CD14-positive monocyte (primary cell): ENCODE data around the gene ELOB. TPM values are rescaled to one million over a fixed set of nuclear protein-coding genes. Genes with fewer than 3 reads are reported as not detected.

Experiments used
- DNase-seq, 3 donors: peaks; one replicate each; pipeline ENCODE4 v3.0.0-alpha.2; 2011 to 2022
- H2AFZ ChIP-seq: 2 replicates; pipeline ENCODE4 v1.6.0; 2012; ENCODE audit warnings: mild to moderate bottlenecking, low read depth, low read length, inconsistent platforms; ENCODE audit not compliant: insufficient read depth, poor library complexity, severe bottlenecking
- H3K27ac ChIP-seq, 2 donors: 1 replicate in 1 of 2; 2 replicates in 1 of 2; pipeline ENCODE4 v1.5.1; 2012 to 2013; ENCODE audit warnings: low read length in 2 of 2, control low read depth in 1 of 2, inconsistent platforms in 1 of 2, low read depth in 1 of 2, mild to moderate bottlenecking in 1 of 2
- H3K27me3 ChIP-seq, 2 donors: one replicate each; pipeline versions ENCODE4 v1.6.0 to v1.6.1; 2011 to 2013; ENCODE audit warnings: low read length in 2 of 2; ENCODE audit not compliant: control insufficient read depth in 2 of 2, insufficient read depth in 2 of 2
- H3K36me3 ChIP-seq, 2 donors: replicated peaks in 1 of 2; 1 replicate in 1 of 2; 2 replicates in 1 of 2; pipeline versions ENCODE4 v1.5.1 to v1.6.1; 2012 to 2013; ENCODE audit warnings: low read length in 2 of 2, control low read depth in 1 of 2, inconsistent platforms in 1 of 2, mild to moderate bottlenecking in 1 of 2; ENCODE audit not compliant: insufficient read depth in 2 of 2, control insufficient read depth in 1 of 2
- H3K4me1 ChIP-seq, 2 donors: 1 replicate in 1 of 2; 2 replicates in 1 of 2; pipeline versions ENCODE4 v1.5.1 to v1.6.1; 2012 to 2013; ENCODE audit warnings: low read length in 2 of 2, control low read depth in 1 of 2, inconsistent platforms in 1 of 2, mild to moderate bottlenecking in 1 of 2, moderate library complexity in 1 of 2; ENCODE audit not compliant: insufficient read depth in 2 of 2, control insufficient read depth in 1 of 2
- H3K4me2 ChIP-seq: replicated peaks from 2 replicates; pipeline ENCODE3; 2012; ENCODE audit warnings: low read length, moderate library complexity, mild to moderate bottlenecking; ENCODE audit not compliant: poor library complexity, severe bottlenecking; ENCODE audit errors: extremely low read depth
- H3K4me3 ChIP-seq, 3 experiments: fragments of 200-600 bp in 1 of 3; sonication (generic) in 1 of 3; replicated peaks in 1 of 3; 1 replicate in 2 of 3; 2 replicates in 1 of 3; pipeline ENCODE4 v1.5.1; 2011 to 2013; ENCODE audit warnings: low read length in 3 of 3, mild to moderate bottlenecking in 3 of 3, control low read depth in 2 of 3, low read depth in 2 of 3, inconsistent platforms in 1 of 3, moderate library complexity in 1 of 3
- H3K79me2 ChIP-seq: 2 replicates; pipeline ENCODE4 v1.6.0; 2012; ENCODE audit warnings: mild to moderate bottlenecking, control low read depth, inconsistent platforms, low read length, moderate library complexity; ENCODE audit not compliant: insufficient read depth
- H3K9ac ChIP-seq: 2 replicates; pipeline ENCODE4 v1.6.0; 2017; ENCODE audit warnings: low read length, mild to moderate bottlenecking; ENCODE audit not compliant: insufficient read depth, poor library complexity, severe bottlenecking
- H3K9me3 ChIP-seq, 2 donors: replicated peaks in 1 of 2; 1 replicate in 1 of 2; 2 replicates in 1 of 2; pipeline versions ENCODE4 v1.5.1 to v1.6.1; 2012 to 2013; ENCODE audit warnings: low read length in 2 of 2, control low read depth in 1 of 2; ENCODE audit not compliant: control insufficient read depth in 1 of 2, insufficient read depth in 1 of 2
- H4K20me1 ChIP-seq: 2 replicates; pipeline ENCODE4 v1.6.0; 2012; ENCODE audit warnings: mild to moderate bottlenecking, low read length, control low read depth, moderate library complexity; ENCODE audit not compliant: insufficient read depth
- H3K27ac Mint-ChIP-seq, 7 donors: one replicate each; pipeline ENCODE4 v1.8.0; 2020; ENCODE audit warnings: mild to moderate bottlenecking in 7 of 7, mixed read lengths in 7 of 7, moderate library complexity in 6 of 7, inconsistent platforms in 2 of 7
- H3K27me3 Mint-ChIP-seq, 3 donors: one replicate each; pipeline ENCODE4 v1.8.0; 2021 to 2022; ENCODE audit warnings: low read depth in 3 of 3, mild to moderate bottlenecking in 3 of 3, mixed read lengths in 3 of 3, moderate library complexity in 3 of 3, inconsistent platforms in 1 of 3
- H3K36me3 Mint-ChIP-seq, 2 donors: one replicate each; pipeline ENCODE4 v1.8.0; 2020; ENCODE audit warnings: mixed read lengths in 2 of 2, inconsistent platforms in 1 of 2, mild to moderate bottlenecking in 1 of 2
- H3K4me1 Mint-ChIP-seq: one replicate; pipeline ENCODE4 v1.8.0; 2020; ENCODE audit warnings: mild to moderate bottlenecking, mixed read lengths
- H3K4me3 Mint-ChIP-seq, 2 donors: one replicate each; pipeline ENCODE4 v1.8.0; 2020; ENCODE audit warnings: mild to moderate bottlenecking in 2 of 2, mixed read lengths in 2 of 2, moderate library complexity in 1 of 2
- H3K9me3 Mint-ChIP-seq, 7 donors: one replicate each; pipeline ENCODE4 v1.8.0; 2020 to 2022; ENCODE audit warnings: mixed read lengths in 7 of 7, mild to moderate bottlenecking in 6 of 7, moderate library complexity in 6 of 7, inconsistent platforms in 2 of 7
- WGBS: methylation state at CpG from one replicate; pipeline ENCODE4 v1.1.5; 2013; ENCODE audit warnings: missing lambda C conversion rate; ENCODE audit not compliant: insufficient coverage; 5-methylcytosine and 5-hydroxymethylcytosine counted together
- intact Hi-C, 2 donors: fragments of 100-400 bp; cut with micrococcal nuclease; formaldehyde crosslinking; loops; one replicate each; pipeline versions ENCODE4 v1.15.0 to v1.15.1; 2023
- polyA plus RNA-seq, 3 donors: library from polyadenylated mRNA; depleted of rRNA in 1 of 3; unstranded in 2 of 3; stranded (reverse) in 1 of 3; fragments of 300-500 nt in 2 of 3; fragments of >200 nt in 1 of 3; fragmentation: Illumina TruSeq in 2 of 3; gene quantifications; 1 replicate in 2 of 3; 2 replicates in 1 of 3; pipeline ENCODE4 v1.2.3, GENCODE V29; 2012 to 2021
- TF ChIP-seq, protein P1 (sequence below): fragments of 200-600 bp; IDR thresholded peaks from one replicate; pipeline ENCODE4 v1.8.0; 2022; ENCODE audit warnings: antibody characterized with exemption, mild to moderate bottlenecking

Gene ELOB
- polyA plus RNA-seq, 3 donors: 150 to 405 (median 363) TPM

GRCh38 chr16:2756288-2757015 is 20.6 kb downstream of the ELOB start:
- H3K4me1 Mint-ChIP-seq: peaks cover 41% of the 10 kb centered on the region
- intact Hi-C loops: no loop called here
- Histone ChIP-seq H2AFZ (no peak overlapping the region), H3K27ac (no peak overlapping the region), H3K9ac (no peak overlapping the region), H3K4me2 (no peak overlapping the region), H3K9me3 (peaks cover 0 to 4% of the 10 kb centered on the region in 2 donors), H3K36me3 (peaks cover 52 to 58% of the 10 kb centered on the region in 2 donors), H4K20me1 (peaks cover 86% of the 10 kb centered on the region), H3K27me3 (no peaks in the 10 kb centered on the region), H3K4me3 (no peak overlapping the region), H3K79me2 (peaks cover 92% of the 10 kb centered on the region), H3K4me1 (peaks cover 30 to 31% of the 10 kb centered on the region in 2 donors)
- TF ChIP-seq, protein P1, sequence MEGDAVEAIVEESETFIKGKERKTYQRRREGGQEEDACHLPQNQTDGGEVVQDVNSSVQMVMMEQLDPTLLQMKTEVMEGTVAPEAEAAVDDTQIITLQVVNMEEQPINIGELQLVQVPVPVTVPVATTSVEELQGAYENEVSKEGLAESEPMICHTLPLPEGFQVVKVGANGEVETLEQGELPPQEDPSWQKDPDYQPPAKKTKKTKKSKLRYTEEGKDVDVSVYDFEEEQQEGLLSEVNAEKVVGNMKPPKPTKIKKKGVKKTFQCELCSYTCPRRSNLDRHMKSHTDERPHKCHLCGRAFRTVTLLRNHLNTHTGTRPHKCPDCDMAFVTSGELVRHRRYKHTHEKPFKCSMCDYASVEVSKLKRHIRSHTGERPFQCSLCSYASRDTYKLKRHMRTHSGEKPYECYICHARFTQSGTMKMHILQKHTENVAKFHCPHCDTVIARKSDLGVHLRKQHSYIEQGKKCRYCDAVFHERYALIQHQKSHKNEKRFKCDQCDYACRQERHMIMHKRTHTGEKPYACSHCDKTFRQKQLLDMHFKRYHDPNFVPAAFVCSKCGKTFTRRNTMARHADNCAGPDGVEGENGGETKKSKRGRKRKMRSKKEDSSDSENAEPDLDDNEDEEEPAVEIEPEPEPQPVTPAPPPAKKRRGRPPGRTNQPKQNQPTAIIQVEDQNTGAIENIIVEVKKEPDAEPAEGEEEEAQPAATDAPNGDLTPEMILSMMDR: no peak
- no peak for DNase-seq
- peak overlapping the region in 4 of 7 donors; percentile 4 to 82 (median 53) for H3K27ac Mint-ChIP-seq
- WGBS: 90% methylated on average over 30 of the region's 30 CpGs
- H3K36me3 Mint-ChIP-seq: peaks cover 52 to 64% of the 10 kb centered on the region in 2 donors
- peaks cover 0 to 1% (median 0%) of the 10 kb centered on the region in 7 donors for H3K9me3 Mint-ChIP-seq
- H3K27me3 Mint-ChIP-seq: peaks cover 0 to 2% (median 0%) of the 10 kb centered on the region in 3 donors
- H3K4me3 Mint-ChIP-seq: no peak overlapping the region

- H3K27me3 Mint-ChIP-seq: peaks cover 0 to 3% (median 0%) of the 10 kb centered on the region in 3 donors
- Histone ChIP-seq H2AFZ (no peak overlapping the region), H3K4me1 (peaks cover 31 to 34% of the 10 kb centered on the region in 2 donors), H3K27ac (peak overlapping the region in 1 of 2 donors; percentile 37), H3K79me2 (peaks cover 84% of the 10 kb centered on the region), H3K4me3 (peak overlapping the region in 1 of 3 experiments; percentile 97), H3K36me3 (peaks cover 39 to 45% of the 10 kb centered on the region in 2 donors), H4K20me1 (peaks cover 74% of the 10 kb centered on the region), H3K27me3 (no peaks in the 10 kb centered on the region), H3K9me3 (peaks cover 0 to 4% of the 10 kb centered on the region in 2 donors), H3K9ac (no peak overlapping the region), H3K4me2 (peak overlapping the region; percentile 99)
- peak overlapping the region; percentile 13 to 61 for H3K4me3 Mint-ChIP-seq
- WGBS: 42% methylated on average over 3 of the region's 3 CpGs
- no peak for DNase-seq
- peak overlapping the region in 4 of 7 donors; percentile 2 to 82 (median 18) for H3K27ac Mint-ChIP-seq
- H3K4me1 Mint-ChIP-seq: peaks cover 44% of the 10 kb centered on the region
- H3K9me3 Mint-ChIP-seq: peaks cover 0 to 4% (median 0%) of the 10 kb centered on the region in 7 donors
- TF ChIP-seq, protein P1: no peak
- peaks cover 41 to 56% of the 10 kb centered on the region in 2 donors for H3K36me3 Mint-ChIP-seq
- intact Hi-C loops: no loop called here
Observed at GRCh38 chr16:2755158-2755557, 21.9 kb downstream of the ELOB start.
